Endometrium (tissue), 2 donors: ENCODE data around the gene TRERF1.
"Not testable (repeated sequence)": the region's sequence is repeated elsewhere in the genome, so short reads cannot be mapped to it uniquely, and the experiment has no call there.

Experiments used
- FAIRE-seq: peaks from 2 replicates; lab custom pipeline; 2012; peaks lifted over from hg19 to GRCh38; lab: Jason Lieb, UNC
- donor health status: control.
- donor health status: control.

TRERF1 gene

GRCh38 chr6:42217157-42217518, 234.6 kb downstream of the TRERF1 start:
- FAIRE-seq = no peak

GRCh38 chr6:42216495-42216894, 235.2 kb downstream of the TRERF1 start:
- FAIRE-seq = not testable (repeated sequence)

- no peak for FAIRE-seq
Measured at GRCh38 chr6:42212442-42212841, 239.3 kb downstream of the TRERF1 start.

GRCh38 chr6:42211726-42212125, 240.0 kb downstream of the TRERF1 start:
- no peak for FAIRE-seq

GRCh38 chr6:42210551-42210950, 241.2 kb downstream of the TRERF1 start:
- no peak for FAIRE-seq

GRCh38 chr6:42207559-42207958, 244.2 kb downstream of the TRERF1 start:
- FAIRE-seq = not testable (repeated sequence)

- FAIRE-seq = no peak
Measured at GRCh38 chr6:42204768-42205282, 246.9 kb downstream of the TRERF1 start.

- no peak for FAIRE-seq
Measured at GRCh38 chr6:42203183-42203582, 248.5 kb downstream of the TRERF1 start.

- not testable (repeated sequence) for FAIRE-seq
Measured at GRCh38 chr6:42202131-42202915, 249.4 kb downstream of the TRERF1 start.

GRCh38 chr6:42201382-42201781, 250.3 kb downstream of the TRERF1 start:
- no peak for FAIRE-seq

- no peak for FAIRE-seq
Measured at GRCh38 chr6:42200035-42200434, 251.7 kb downstream of the TRERF1 start.

- FAIRE-seq = no peak
Measured at GRCh38 chr6:42199106-42199981, 252.4 kb downstream of the TRERF1 start.

GRCh38 chr6:42197555-42198362, 254.0 kb downstream of the TRERF1 start:
- FAIRE-seq = no peak

GRCh38 chr6:42195415-42195814, 256.3 kb downstream of the TRERF1 start:
- no peak for FAIRE-seq

GRCh38 chr6:42194056-42194455, 257.7 kb downstream of the TRERF1 start:
- no peak for FAIRE-seq

- FAIRE-seq = no peak
Measured at GRCh38 chr6:42193491-42193894, 258.2 kb downstream of the TRERF1 start.

- not testable (repeated sequence) for FAIRE-seq
Measured at GRCh38 chr6:42192385-42192784, 259.3 kb downstream of the TRERF1 start.

- no peak for FAIRE-seq
Measured at GRCh38 chr6:42190554-42191183, 261.1 kb downstream of the TRERF1 start.

GRCh38 chr6:42188406-42188805, 263.3 kb downstream of the TRERF1 start:
- FAIRE-seq = no peak

- FAIRE-seq = no peak
Measured at GRCh38 chr6:42185597-42185996, 266.1 kb downstream of the TRERF1 start.

GRCh38 chr6:42184475-42184874, 267.3 kb downstream of the TRERF1 start:
- no peak for FAIRE-seq

- no peak for FAIRE-seq
Measured at GRCh38 chr6:42182101-42182500, 269.6 kb downstream of the TRERF1 start.
